Measurements from ENCODE around the gene CEMIP.

GRCh38 chr15:80931721-80932512, 152.7 kb downstream of the CEMIP start:
- TF ChIP-seq, protein P1, sequence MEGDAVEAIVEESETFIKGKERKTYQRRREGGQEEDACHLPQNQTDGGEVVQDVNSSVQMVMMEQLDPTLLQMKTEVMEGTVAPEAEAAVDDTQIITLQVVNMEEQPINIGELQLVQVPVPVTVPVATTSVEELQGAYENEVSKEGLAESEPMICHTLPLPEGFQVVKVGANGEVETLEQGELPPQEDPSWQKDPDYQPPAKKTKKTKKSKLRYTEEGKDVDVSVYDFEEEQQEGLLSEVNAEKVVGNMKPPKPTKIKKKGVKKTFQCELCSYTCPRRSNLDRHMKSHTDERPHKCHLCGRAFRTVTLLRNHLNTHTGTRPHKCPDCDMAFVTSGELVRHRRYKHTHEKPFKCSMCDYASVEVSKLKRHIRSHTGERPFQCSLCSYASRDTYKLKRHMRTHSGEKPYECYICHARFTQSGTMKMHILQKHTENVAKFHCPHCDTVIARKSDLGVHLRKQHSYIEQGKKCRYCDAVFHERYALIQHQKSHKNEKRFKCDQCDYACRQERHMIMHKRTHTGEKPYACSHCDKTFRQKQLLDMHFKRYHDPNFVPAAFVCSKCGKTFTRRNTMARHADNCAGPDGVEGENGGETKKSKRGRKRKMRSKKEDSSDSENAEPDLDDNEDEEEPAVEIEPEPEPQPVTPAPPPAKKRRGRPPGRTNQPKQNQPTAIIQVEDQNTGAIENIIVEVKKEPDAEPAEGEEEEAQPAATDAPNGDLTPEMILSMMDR (IDR thresholded peaks at IDR 0.05; ENCODE audit: insufficient read depth, low read depth, low read length), result no peak
- no peak for TF ChIP-seq EZH2 (IDR thresholded peaks at IDR 0.05; ENCODE audit: insufficient read depth, low read length)
